SK-N-SH treated with all-trans-retinoic acid at 6 μM for 48 hours (cell line): Measurements from ENCODE around the gene RTL1.

Experiments
- ATAC-seq: fragments of 200-7000 bp; cut with Tn5 transposase; 3 replicates; pipeline ENCODE4 v1.9.1; 2020; ENCODE audit warnings: mild to moderate bottlenecking, moderate library complexity
- ARNTL ChIP-seq: fragments of 450-650 bp; formaldehyde crosslinking; IDR thresholded peaks from 2 replicates; pipeline ENCODE4 v1.5.0; 2020; ENCODE audit warnings: low read depth, mild to moderate bottlenecking, moderate library complexity, borderline replicate concordance
- BACH2 ChIP-seq: fragments of 250-450 bp; sonication (Bioruptor Pico); IDR thresholded peaks from 2 replicates; pipeline ENCODE4 v1.9.0; 2021; ENCODE audit warnings: mild to moderate bottlenecking, borderline replicate concordance
- CSDC2 ChIP-seq: fragments of 250-450 bp; sonication (Bioruptor Pico); IDR thresholded peaks from 2 replicates; pipeline ENCODE4 v1.5.0; 2020; ENCODE audit warnings: mild to moderate bottlenecking, moderate library complexity
- ESRRG ChIP-seq: fragments of 250-450 bp; sonication (Bioruptor Pico); IDR thresholded peaks from 2 replicates; pipeline ENCODE4 v1.6.1; 2021; ENCODE audit warnings: mild to moderate bottlenecking
- ISL1 ChIP-seq: fragments of 250-450 bp; sonication (Bioruptor Pico); IDR thresholded peaks from 2 replicates; pipeline ENCODE4 v2.1.2; 2022; ENCODE audit warnings: mild to moderate bottlenecking, moderate library complexity
- PATZ1 ChIP-seq: fragments of 250-450 bp; sonication (Bioruptor Pico); IDR thresholded peaks from 2 replicates; pipeline ENCODE4 v1.8.0; 2020; ENCODE audit warnings: mild to moderate bottlenecking, moderate library complexity, borderline replicate concordance
- POU6F1 ChIP-seq: fragments of 250-450 bp; sonication (Bioruptor Pico); IDR thresholded peaks from 2 replicates; pipeline ENCODE4 v1.8.0; 2021; ENCODE audit warnings: low read depth, mild to moderate bottlenecking, moderate library complexity, borderline replicate concordance
- PPARA ChIP-seq: fragments of 250-450 bp; sonication (Bioruptor Pico); IDR thresholded peaks from 2 replicates; pipeline ENCODE4 v1.5.0; 2020; ENCODE audit warnings: mild to moderate bottlenecking, borderline replicate concordance
- SNAI2 ChIP-seq: fragments of 250-450 bp; sonication (Bioruptor Pico); IDR thresholded peaks from 2 replicates; pipeline ENCODE4 v1.5.0; 2020; ENCODE audit warnings: mild to moderate bottlenecking, moderate library complexity
- TCF4 ChIP-seq: fragments of 250-450 bp; sonication (Bioruptor Pico); IDR thresholded peaks from 2 replicates; pipeline ENCODE4 v1.8.0; 2021; ENCODE audit warnings: mild to moderate bottlenecking, moderate library complexity, borderline replicate concordance
- TOX ChIP-seq: fragments of 250-450 bp; sonication (Bioruptor Pico); IDR thresholded peaks from 2 replicates; pipeline ENCODE4 v1.8.0; 2021; ENCODE audit warnings: mild to moderate bottlenecking, moderate library complexity, borderline replicate concordance
- TSHZ2 ChIP-seq: fragments of 250-450 bp; sonication (Bioruptor Pico); IDR thresholded peaks from 2 replicates; pipeline ENCODE4 v1.5.0; 2020; ENCODE audit warnings: mild to moderate bottlenecking, moderate library complexity
- ZC3H10 ChIP-seq: fragments of 250-450 bp; sonication (Bioruptor Pico); IDR thresholded peaks from 2 replicates; pipeline ENCODE4 v1.5.1; 2021; ENCODE audit warnings: mild to moderate bottlenecking, moderate library complexity
- ZFP3 ChIP-seq: fragments of 250-450 bp; sonication (Bioruptor Pico); IDR thresholded peaks from 2 replicates; pipeline ENCODE4 v1.5.0; 2020; ENCODE audit warnings: mild to moderate bottlenecking, moderate library complexity
- ZFP30 ChIP-seq: fragments of 450-650 bp; formaldehyde crosslinking; IDR thresholded peaks from 2 replicates; pipeline ENCODE4 v1.5.0; 2022; ENCODE audit warnings: mild to moderate bottlenecking, moderate library complexity
- ZNF565 ChIP-seq: fragments of 450-650 bp; formaldehyde crosslinking; conservative IDR thresholded peaks from 2 replicates; pipeline ENCODE4 v1.5.0; 2020; ENCODE audit warnings: low read depth, mild to moderate bottlenecking, moderate library complexity
- ZNF70 ChIP-seq: fragments of 450-650 bp; formaldehyde crosslinking; IDR thresholded peaks from 2 replicates; pipeline ENCODE4 v1.5.0; 2020; ENCODE audit warnings: mild to moderate bottlenecking, moderate library complexity
- ZNF8 ChIP-seq: fragments of 450-650 bp; formaldehyde crosslinking; IDR thresholded peaks from 2 replicates; pipeline ENCODE4 v1.5.0; 2020; ENCODE audit warnings: mild to moderate bottlenecking, moderate library complexity
- TF ChIP-seq, protein P1 (sequence below): fragments of 250-450 bp; sonication (Bioruptor Pico); IDR thresholded peaks from 2 replicates; pipeline ENCODE4 v1.5.1; 2021; ENCODE audit warnings: mild to moderate bottlenecking, moderate library complexity

Gene RTL1

DNA sequence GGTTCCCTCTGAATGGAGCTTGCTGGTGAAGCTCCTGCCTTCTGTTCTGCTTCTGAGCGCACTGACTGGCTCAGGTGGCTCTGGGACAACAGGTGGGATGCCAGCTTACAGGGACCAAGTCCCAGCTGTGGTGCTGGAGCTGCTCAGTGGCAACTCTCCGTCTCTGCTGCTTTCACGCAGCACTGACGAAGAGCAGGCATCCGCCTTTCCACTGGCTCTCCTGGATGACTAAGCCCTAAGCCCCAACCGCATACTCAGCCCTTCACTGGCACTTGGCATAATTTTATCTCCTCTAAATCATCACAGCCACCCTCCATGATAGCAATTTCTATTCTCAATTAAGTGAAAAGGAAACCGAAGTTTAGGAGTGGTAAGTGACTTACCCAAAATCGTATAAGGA is 3.7 kb upstream of the RTL1 start:
- no peak for TF ChIP-seq ISL1 (CRISPR knock-in tag)
- TF ChIP-seq ZNF70 (CRISPR knock-in tag): no peak
- no peak for TF ChIP-seq ZNF8 (CRISPR knock-in tag)
- TF ChIP-seq ZC3H10: no peak
- TF ChIP-seq CSDC2: no peak
- TF ChIP-seq TCF4: no peak
- TF ChIP-seq ZNF565 (CRISPR knock-in tag): no peak
- no peak for TF ChIP-seq ARNTL (CRISPR knock-in tag)
- TF ChIP-seq PPARA (CRISPR knock-in tag): no peak
- TF ChIP-seq TOX: no peak
- TF ChIP-seq, protein P1, sequence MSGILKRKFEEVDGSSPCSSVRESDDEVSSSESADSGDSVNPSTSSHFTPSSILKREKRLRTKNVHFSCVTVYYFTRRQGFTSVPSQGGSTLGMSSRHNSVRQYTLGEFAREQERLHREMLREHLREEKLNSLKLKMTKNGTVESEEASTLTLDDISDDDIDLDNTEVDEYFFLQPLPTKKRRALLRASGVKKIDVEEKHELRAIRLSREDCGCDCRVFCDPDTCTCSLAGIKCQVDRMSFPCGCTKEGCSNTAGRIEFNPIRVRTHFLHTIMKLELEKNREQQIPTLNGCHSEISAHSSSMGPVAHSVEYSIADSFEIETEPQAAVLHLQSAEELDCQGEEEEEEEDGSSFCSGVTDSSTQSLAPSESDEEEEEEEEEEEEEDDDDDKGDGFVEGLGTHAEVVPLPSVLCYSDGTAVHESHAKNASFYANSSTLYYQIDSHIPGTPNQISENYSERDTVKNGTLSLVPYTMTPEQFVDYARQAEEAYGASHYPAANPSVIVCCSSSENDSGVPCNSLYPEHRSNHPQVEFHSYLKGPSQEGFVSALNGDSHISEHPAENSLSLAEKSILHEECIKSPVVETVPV (CRISPR knock-in tag): no peak
- TF ChIP-seq ESRRG: no peak
- no peak for TF ChIP-seq ZFP30
- ATAC-seq: no peak

DNA sequence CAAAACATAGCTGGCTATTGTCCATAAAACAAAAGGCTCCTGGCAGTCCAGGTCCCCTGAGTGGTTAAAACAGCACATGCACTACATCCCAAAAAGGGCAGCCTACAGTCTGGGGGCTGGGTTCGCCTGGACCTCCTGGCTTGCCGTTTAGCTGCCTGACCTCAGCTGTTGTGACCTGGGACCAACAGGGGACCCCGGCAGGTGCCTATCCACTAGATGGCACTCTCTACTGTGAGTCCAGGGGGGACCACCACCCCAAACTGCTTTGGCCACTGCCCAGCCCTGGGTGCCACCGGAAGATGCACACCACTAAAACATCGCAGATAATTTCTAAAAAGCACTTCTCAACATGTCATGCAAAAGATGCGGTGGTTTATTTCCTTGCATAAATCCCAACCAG is 2.9 kb upstream of the RTL1 start:
- TF ChIP-seq CSDC2 (no peak), PATZ1 (CRISPR knock-in tag) (no peak)
- no peak for ATAC-seq

DNA sequence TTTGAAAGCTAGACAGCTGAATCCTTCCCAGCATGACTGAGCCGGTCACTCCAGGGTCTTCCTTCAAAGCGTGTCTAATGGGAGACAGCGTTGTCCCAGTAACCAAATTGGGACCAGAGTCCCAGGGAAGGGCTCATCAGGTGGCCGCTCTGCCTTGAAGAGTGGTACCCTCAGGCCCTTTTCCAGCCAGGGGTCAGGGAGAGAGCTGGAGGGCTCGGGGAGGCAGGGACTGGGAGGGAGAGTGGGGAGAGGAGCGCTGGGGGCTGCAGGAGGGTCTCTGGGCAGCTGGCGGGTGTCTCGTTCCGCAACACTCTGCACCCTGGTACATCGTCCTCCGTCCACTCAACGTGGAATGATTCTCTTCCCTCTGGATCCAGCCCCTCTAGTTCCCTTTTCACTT is 1.6 kb upstream of the RTL1 start:
- no peak for ATAC-seq
- TF ChIP-seq CSDC2: no peak
- no peak for TF ChIP-seq SNAI2 (CRISPR knock-in tag)
- TF ChIP-seq TSHZ2 (CRISPR knock-in tag): no peak
- TF ChIP-seq ZC3H10: no peak
- TF ChIP-seq ZNF8 (CRISPR knock-in tag): no peak
- no peak for TF ChIP-seq ZFP3 (CRISPR knock-in tag)
- TF ChIP-seq ZFP30: no peak
- no peak for TF ChIP-seq ZNF70 (CRISPR knock-in tag)
- no peak for TF ChIP-seq ISL1 (CRISPR knock-in tag)
- no peak for TF ChIP-seq PATZ1 (CRISPR knock-in tag)
- TF ChIP-seq, all 23 proteins: peak for 0

- no peak; the same call in 2 of the 3 replicates for ATAC-seq
- TF ChIP-seq, protein P1 (CRISPR knock-in tag): no peak
- TF ChIP-seq BACH2: no peak
- TF ChIP-seq TSHZ2 (CRISPR knock-in tag): no peak
- TF ChIP-seq TCF4: no peak
- no peak for TF ChIP-seq POU6F1
- TF ChIP-seq ZNF70 (CRISPR knock-in tag): no peak
- TF ChIP-seq PPARA (CRISPR knock-in tag): no peak
- TF ChIP-seq SNAI2 (CRISPR knock-in tag): no peak
- no peak for TF ChIP-seq ZNF8 (CRISPR knock-in tag)
- TF ChIP-seq TOX: no peak
- no peak for TF ChIP-seq ZFP30
- TF ChIP-seq ZFP3 (CRISPR knock-in tag): no peak
Observed at GRCh38 chr14:100904307-100905087, 975 bp upstream of the RTL1 start.
